WI38 (cell line): ENCODE measurements around the gene MEI4.
"Not testable (repeated sequence)": the region's sequence is repeated elsewhere in the genome, so short reads cannot be mapped to it uniquely, and the experiment has no call there.

Experiments used
- H3K4me3 ChIP-seq: 2 replicates; pipeline ENCODE4 v1.5.1; 2011; ENCODE audit warnings: low read depth, mild to moderate bottlenecking, control low read depth, low read length
- CTCF ChIP-seq: IDR thresholded peaks from 2 replicates; pipeline ENCODE4 v1.5.1; 2012; ENCODE audit warnings: low read depth, mild to moderate bottlenecking, control low read depth, low read length

The MEI4 gene

GRCh38 chr6:77822265-77822664, 169.4 kb downstream of the MEI4 start:
- H3K4me3 ChIP-seq: no peak overlapping the region
- TF ChIP-seq CTCF: no peak

DNA sequence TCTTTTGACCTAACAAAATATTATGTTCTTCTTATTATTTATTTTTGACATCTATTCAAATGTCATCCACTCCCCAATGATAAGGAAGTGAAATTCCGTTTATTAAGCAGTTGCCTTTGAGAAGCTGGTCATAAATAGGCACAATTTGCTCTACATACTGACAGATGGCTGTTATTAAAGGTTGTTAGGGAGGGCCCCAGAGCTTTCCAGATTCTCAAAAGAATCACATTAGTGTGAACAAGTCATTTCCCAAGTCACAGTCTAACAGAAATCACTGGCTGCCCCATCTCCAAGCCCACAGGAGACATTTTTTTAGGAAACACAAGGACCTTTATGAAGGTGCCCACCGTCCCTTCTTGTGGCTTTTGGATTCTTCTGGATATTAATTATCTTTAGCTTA, 172.4 kb downstream of the MEI4 start:
- no peak overlapping the region for H3K4me3 ChIP-seq
- no peak for TF ChIP-seq CTCF

- no peak overlapping the region for H3K4me3 ChIP-seq
- TF ChIP-seq CTCF: no peak
Observed at GRCh38 chr6:77829736-77830135, 176.9 kb downstream of the MEI4 start.

DNA sequence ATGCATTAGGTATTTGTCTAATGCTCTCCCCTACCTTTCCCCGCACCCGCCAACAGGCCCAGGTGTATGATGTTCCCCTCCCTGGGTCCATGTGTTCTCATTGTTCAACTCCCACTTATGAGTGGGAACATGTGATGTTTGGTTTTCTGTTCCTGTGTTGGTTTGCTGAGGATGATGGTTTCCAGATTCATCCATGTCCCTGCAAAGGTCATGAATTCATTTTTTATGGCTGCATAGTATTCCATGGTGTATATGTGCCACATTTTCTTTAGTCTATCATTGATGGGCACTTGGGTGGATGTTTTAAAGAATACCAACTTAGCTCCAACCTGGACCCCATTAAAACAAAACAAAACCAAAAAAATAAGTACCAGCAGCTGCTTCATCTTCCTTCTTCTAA, 180.9 kb downstream of the MEI4 start:
- not testable (repeated sequence) for H3K4me3 ChIP-seq

DNA sequence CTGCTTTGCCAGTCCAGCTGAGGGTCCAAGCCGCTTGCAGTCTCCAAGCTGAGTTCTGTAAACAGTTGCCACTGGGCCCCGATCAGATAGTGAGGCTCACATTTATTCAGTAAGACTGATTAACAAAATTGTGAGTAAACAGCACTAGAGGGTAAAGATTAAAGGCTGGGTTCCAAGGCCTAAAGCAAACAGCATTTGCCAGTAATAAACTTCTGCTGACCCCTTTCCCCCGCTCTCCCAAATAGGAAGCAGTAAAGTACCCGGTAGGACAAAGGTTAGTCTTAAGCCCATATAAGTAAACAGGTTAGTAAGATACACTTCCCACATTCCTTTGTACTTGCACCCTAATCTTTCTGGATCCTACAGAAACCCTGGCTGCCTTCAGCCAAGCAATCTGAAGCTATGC, 181.8 kb downstream of the MEI4 start:
- no peak overlapping the region for H3K4me3 ChIP-seq
- TF ChIP-seq CTCF: no peak

DNA sequence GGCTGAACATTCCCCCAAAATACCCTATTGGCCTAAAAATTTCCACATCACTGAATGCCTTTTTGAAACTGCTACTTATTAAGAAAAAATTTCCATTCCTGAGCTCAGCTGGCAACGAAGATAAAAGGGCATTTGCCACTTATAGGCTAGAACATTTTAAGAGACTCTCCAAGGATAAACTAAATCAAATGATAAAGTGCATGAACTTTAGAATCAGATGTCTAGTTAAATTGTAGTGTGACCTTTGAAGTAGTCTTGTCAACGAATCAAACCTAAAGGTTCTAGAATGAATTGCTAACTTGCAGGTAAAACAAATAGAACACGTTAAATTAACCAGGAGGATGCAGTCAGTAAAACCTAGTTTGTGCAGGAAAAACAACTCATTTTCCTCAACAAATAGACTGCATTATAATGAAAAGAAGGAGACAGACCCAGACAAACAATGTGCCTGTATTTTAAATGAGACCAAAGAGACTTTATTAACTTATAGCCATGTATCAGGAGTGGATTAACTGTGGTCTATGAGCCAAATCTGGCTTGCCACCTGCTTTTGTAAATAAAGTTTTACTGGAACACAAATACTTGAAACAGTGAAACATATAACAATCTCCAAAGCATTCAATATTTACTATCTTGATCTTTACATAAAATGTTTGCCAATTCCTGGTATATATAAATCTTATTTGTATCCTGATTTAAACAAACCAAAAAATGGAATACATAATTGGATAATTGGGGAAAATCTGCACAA, 184.4 kb downstream of the MEI4 start:
- TF ChIP-seq CTCF: no peak
- no peak overlapping the region for H3K4me3 ChIP-seq

DNA sequence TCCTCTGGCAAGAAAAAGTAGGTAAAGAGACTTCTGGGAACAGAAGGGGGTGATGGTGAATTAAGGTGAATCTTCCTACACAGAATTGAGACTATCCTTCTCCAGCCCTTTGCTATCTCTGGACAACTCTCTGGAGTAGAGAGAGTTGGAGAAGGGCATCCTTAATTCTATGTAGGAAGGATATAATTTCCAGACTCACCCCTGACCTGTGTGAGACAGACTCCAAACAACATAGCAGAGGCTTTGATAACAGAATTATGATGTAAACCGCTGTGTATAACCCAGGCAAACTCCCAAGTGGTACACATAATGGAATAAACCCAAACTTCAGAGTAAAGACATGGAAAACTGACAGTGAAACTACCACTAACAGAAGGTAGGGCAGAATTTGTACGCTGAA, 186.5 kb downstream of the MEI4 start:
- no peak overlapping the region for H3K4me3 ChIP-seq
- no peak for TF ChIP-seq CTCF

DNA sequence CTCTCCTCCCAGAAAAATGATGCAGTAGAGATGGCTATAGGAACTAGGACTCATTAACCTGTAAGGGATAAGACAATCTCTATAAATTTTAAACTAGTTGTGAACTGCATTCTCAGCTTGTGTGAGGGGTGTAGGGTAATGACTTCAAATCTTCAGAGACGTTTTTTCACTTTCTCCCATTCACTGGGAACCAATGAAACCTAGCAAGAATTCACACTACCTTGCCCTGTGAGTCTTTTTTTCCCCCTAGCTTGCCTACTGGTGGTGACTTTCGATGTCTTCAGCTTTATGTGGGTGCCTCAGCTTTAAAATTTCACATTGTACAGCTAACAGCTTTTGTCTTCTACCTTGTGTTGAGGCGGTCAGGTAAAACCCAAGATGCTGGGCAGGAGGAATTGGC, 192.0 kb downstream of the MEI4 start:
- TF ChIP-seq CTCF: no peak
- H3K4me3 ChIP-seq: no peak overlapping the region
